MCF 10A (cell line): ENCODE measurements around the gene TREML2. TPM values are rescaled to one million over a fixed set of nuclear protein-coding genes. Genes with fewer than 3 reads are reported as not detected.
A peak's percentile ranks its signal among the peaks of the same experiment; 100 is the strongest.

Experiments
- BruUV-seq: library from RNA; stranded (reverse); fragments of 400-500 nt; replicated peaks from 2 replicates; lab custom pipeline; 2021; lab: Mats Ljungman, UMichigan
- CTCF ChIA-PET: fragments of 300-600 bp; sonication (Branson Sonifier 250); formaldehyde crosslinking; extraction: SDS; loops from one replicate; lab custom pipeline; 2021; ENCODE audit warnings: antibody characterized with exemption, inconsistent platforms; lab: Yijun Ruan, JAX
- POLR2A ChIA-PET: fragments of 300-600, 350-650 bp; sonication (Branson Sonifier 250); formaldehyde crosslinking; extraction: SDS; loops from one replicate; lab custom pipeline; 2020; ENCODE audit warnings: antibody characterized with exemption, inconsistent platforms; lab: Yijun Ruan, JAX
- DNase-seq: peaks from one replicate; pipeline ENCODE4 v3.0.0-alpha.2; 2018; ENCODE audit not compliant: unreplicated experiment
- H3K27ac Mint-ChIP-seq: one replicate; pipeline ENCODE4 v1.8.0; 2022; ENCODE audit warnings: mild to moderate bottlenecking, low read depth, mixed read lengths; ENCODE audit not compliant: unreplicated experiment
- H3K27me3 Mint-ChIP-seq: one replicate; pipeline ENCODE4 v1.8.0; 2022; ENCODE audit warnings: mixed read lengths; ENCODE audit not compliant: insufficient read depth, unreplicated experiment
- H3K36me3 Mint-ChIP-seq: one replicate; pipeline ENCODE4 v1.8.0; 2022; ENCODE audit warnings: mild to moderate bottlenecking, moderate library complexity, mixed read lengths; ENCODE audit not compliant: insufficient read depth, unreplicated experiment
- H3K4me1 Mint-ChIP-seq: one replicate; pipeline ENCODE4 v1.8.0; 2022; ENCODE audit warnings: mixed read lengths; ENCODE audit not compliant: insufficient read depth, unreplicated experiment
- H3K4me3 Mint-ChIP-seq: one replicate; pipeline ENCODE4 v1.8.0; 2022; ENCODE audit warnings: mild to moderate bottlenecking, moderate library complexity, mixed read lengths; ENCODE audit not compliant: unreplicated experiment
- H3K9me3 Mint-ChIP-seq: one replicate; pipeline ENCODE4 v1.8.0; 2022; ENCODE audit warnings: mixed read lengths; ENCODE audit not compliant: unreplicated experiment
- CTCF ChIP-seq: fragments of 200-600 bp; IDR thresholded peaks from one replicate; pipeline ENCODE4 v1.8.0; 2022; ENCODE audit warnings: antibody characterized with exemption, mild to moderate bottlenecking; ENCODE audit not compliant: unreplicated experiment
- intact Hi-C: fragments of 100-400 bp; cut with micrococcal nuclease; formaldehyde crosslinking; loops from 2 replicates; pipeline ENCODE4 v1.14.1; 2022
- total RNA-seq: library from RNA; stranded (reverse); gene quantifications from 2 replicates; pipeline ENCODE4 v1.2.3, GENCODE V29; 2022

TREML2 gene
- total RNA-seq, 1 experiment from 2014 or later = not detected

GRCh38 chr6:41231246-41231645, 30.3 kb upstream of the TREML2 start:
- H3K27ac Mint-ChIP-seq = no peak overlapping the region
- no peak overlapping the region for H3K4me3 Mint-ChIP-seq
- H3K4me1 Mint-ChIP-seq = no peaks in the 10 kb centered on the region
- DNase-seq = no peak
- ChIA-PET POLR2A (no interaction called here), CTCF (no interaction called here)
- intact Hi-C loops = no loop called here
- H3K9me3 Mint-ChIP-seq = no peaks in the 10 kb centered on the region
- no TSS peak for BruUV-seq
- peaks cover 89% of the 10 kb centered on the region for H3K27me3 Mint-ChIP-seq
- no peak for TF ChIP-seq CTCF
- H3K36me3 Mint-ChIP-seq = no peaks in the 10 kb centered on the region

- Mint-ChIP-seq H3K4me1 (no peaks in the 10 kb centered on the region), H3K9me3 (no peaks in the 10 kb centered on the region), H3K36me3 (no peaks in the 10 kb centered on the region), H3K27me3 (peaks cover 84% of the 10 kb centered on the region), H3K27ac (no peak overlapping the region), H3K4me3 (no peak overlapping the region)
- no peak for DNase-seq
- no TSS peak for BruUV-seq
- TF ChIP-seq CTCF = no peak
- intact Hi-C loops = no loop called here
- CTCF ChIA-PET = interaction anchor here (0.6 to 0.7 kb wide), 2 partner anchors 17 to 21 kb away, joined by 3 read pairs; no protein-coding TSS in a partner anchor
- POLR2A ChIA-PET = no interaction called here
Observed at GRCh38 chr6:41229721-41230120, 28.8 kb upstream of the TREML2 start.

- BruUV-seq = no TSS peak
- no peak for TF ChIP-seq CTCF
Observed at GRCh38 chr6:41228616-41229015, 27.7 kb upstream of the TREML2 start.

GRCh38 chr6:41228096-41228495, 27.1 kb upstream of the TREML2 start, which contains the start of gene TREML4:
TSS of gene TREML4 (plus strand) at chr6:41228349. CDS start at chr6:41228428, 79 bp downstream.
- no peaks in the 10 kb centered on the region for H3K36me3 Mint-ChIP-seq
- TF ChIP-seq CTCF = no peak
- no peak within 1 kb of the TSS for H3K27ac Mint-ChIP-seq
- no TSS peak for BruUV-seq
- H3K27me3 Mint-ChIP-seq = peaks cover 81% of the 10 kb centered on the region
- no peak for DNase-seq
- no peaks in the 10 kb centered on the region for H3K9me3 Mint-ChIP-seq
- H3K4me1 Mint-ChIP-seq = no peaks in the 10 kb centered on the region
- CTCF ChIA-PET = no interaction called here
- POLR2A ChIA-PET = no interaction called here
- H3K4me3 Mint-ChIP-seq = no peak within 1 kb of the TSS
- intact Hi-C loops = no loop called here

More at GRCh38 chr6:41228616-41229015, 27.7 kb upstream of the TREML2 start:
- Mint-ChIP-seq H3K4me3 (no peak overlapping the region), H3K9me3 (no peaks in the 10 kb centered on the region), H3K36me3 (no peaks in the 10 kb centered on the region), H3K27me3 (peaks cover 85% of the 10 kb centered on the region), H3K4me1 (no peaks in the 10 kb centered on the region), H3K27ac (no peak overlapping the region)
- POLR2A ChIA-PET = no interaction called here
- peak; percentile 5 for DNase-seq
- intact Hi-C loops = no loop called here
- CTCF ChIA-PET = no interaction called here
